ENCODE measurements around the gene MAPK12. TPM values are rescaled to one million over a fixed set of nuclear protein-coding genes. Genes with fewer than 3 reads are reported as not detected.

Gene MAPK12
- total and polyA plus RNA-seq, 2 donors from 2014 or later, result 13.4 to 15.9 TPM

DNA sequence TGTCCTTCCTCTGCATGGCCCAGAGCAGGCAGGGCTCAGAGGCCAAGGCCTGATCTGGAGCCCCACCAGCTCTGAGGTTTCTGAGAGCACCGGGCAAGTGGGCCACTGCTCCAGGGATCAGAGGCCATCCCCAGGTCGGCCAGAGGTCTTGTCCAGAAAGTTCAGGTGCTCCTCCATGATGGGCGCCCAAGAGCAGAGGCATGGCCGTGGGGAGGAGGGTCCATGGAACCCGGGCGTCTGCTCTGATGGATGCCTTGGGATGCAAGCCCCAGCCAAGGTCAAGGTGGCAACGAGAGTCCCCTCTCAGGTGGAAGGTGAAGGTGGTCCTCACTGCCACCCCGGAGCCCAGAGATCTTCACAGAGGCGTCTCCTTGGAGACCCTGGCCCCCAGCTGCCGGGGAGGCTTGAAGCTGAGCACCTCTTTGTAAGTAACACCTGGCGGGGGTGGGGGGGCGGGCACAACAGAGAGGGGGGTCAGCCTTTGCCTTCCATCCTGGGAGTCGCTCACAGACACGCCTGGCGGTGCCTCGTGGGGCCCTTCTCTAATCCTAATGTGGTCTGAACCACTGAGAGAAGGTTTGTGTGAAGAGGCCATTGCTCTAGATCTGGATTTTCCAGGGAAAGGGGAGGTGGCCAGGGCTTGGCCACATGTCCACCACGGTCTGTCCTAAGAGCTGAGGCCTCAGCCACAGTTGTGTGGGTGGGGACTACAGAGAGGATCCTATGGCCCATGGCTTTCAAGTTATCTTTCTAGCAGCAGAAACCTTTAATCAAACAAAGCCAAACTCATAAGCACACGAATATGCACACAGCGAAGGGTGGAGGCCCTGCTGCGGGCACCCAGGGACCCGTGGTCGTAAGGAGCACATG is 8.2 kb downstream of the MAPK12 start:
- H3K9me3 ChIP-seq (ENCODE audit: control insufficient read depth in 2 of 3, insufficient read depth in 1 of 3, low read length in 3 of 3), result no peaks in the 10 kb centered on the region
- TF ChIP-seq, protein P1, sequence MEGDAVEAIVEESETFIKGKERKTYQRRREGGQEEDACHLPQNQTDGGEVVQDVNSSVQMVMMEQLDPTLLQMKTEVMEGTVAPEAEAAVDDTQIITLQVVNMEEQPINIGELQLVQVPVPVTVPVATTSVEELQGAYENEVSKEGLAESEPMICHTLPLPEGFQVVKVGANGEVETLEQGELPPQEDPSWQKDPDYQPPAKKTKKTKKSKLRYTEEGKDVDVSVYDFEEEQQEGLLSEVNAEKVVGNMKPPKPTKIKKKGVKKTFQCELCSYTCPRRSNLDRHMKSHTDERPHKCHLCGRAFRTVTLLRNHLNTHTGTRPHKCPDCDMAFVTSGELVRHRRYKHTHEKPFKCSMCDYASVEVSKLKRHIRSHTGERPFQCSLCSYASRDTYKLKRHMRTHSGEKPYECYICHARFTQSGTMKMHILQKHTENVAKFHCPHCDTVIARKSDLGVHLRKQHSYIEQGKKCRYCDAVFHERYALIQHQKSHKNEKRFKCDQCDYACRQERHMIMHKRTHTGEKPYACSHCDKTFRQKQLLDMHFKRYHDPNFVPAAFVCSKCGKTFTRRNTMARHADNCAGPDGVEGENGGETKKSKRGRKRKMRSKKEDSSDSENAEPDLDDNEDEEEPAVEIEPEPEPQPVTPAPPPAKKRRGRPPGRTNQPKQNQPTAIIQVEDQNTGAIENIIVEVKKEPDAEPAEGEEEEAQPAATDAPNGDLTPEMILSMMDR (IDR thresholded peaks at IDR 0.05; ENCODE audit: borderline replicate concordance, extremely low read depth, insufficient read depth), result no peak
- H3K4me1 ChIP-seq (ENCODE audit: control insufficient read depth in 2 of 3, insufficient read depth in 2 of 3, low read depth in 1 of 3, low read length in 3 of 3), result peaks cover 0 to 16% (median 12%) of the 10 kb centered on the region in 3 donors
- intact Hi-C loops (cut with DNase I), result no loop called here
- H3K36me3 ChIP-seq (ENCODE audit: control insufficient read depth in 2 of 3, insufficient read depth in 3 of 3, low read length in 3 of 3), result no peaks in the 10 kb centered on the region
- no peak overlapping the region for H3K4me3 ChIP-seq (ENCODE audit: low read length in 3 of 3)
- DNase-seq (peak in 2 of 5 donors; percentile 55 to 71), FAIRE-seq (no peak)
- no peak overlapping the region for H3K27ac ChIP-seq (ENCODE audit: low read depth in 2 of 2, low read length in 2 of 2)
- no peak overlapping the region for H3K9ac ChIP-seq (ENCODE audit: low read length in 3 of 3)
- H3K27me3 ChIP-seq (ENCODE audit: control insufficient read depth, insufficient read depth, low read length), result no peaks in the 10 kb centered on the region

DNA sequence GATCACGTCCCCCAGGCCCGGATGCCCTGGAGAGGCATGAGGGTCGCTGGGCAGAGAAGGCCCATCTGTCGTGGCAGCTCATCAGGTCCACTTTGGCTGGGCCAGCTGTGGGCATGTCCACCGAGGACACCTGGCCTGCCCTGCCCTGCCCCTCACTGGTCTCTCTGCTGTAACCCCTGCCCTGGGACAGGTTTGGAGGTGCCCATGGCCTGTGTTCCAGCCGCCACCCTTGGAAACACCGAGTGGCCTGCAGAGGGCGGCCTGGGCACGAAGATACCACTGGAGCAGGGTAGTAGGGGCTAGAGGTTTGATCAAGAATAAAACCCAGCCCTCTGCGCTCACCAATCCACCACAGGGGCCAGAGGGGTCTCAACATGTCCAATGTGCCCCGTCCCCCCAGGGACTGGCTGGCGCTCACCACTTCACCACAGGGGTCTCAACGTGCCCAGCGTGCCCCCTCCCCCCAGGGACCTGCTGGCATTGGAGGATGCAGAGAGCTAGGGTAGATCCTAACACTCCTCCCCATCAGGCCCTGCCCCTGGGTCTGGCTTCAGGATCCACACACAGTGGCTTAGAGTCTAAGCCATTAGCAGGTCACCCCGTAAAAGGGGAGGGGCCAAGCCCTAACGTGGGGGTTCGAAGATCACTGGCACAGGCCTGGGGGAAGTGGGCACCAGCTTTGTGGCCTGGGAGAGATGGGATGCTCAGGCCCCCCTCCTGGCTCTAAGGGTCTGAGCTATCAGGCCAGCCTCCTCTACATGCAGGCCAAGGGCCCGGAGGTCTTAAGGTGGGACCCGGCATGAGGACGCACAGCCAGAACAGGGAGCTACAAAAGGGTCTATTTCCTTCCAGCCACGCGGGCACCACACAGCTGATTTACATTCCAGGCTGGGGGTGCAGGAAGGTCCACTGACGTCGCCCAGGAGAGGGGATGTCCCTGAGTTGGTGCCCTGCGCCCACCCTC is 9.1 kb downstream of the MAPK12 start:
- DNase-seq, result peak; percentile 51 to 93 (median 78)
- no peak overlapping the region for H3K27ac ChIP-seq (ENCODE audit: low read depth in 2 of 2, low read length in 2 of 2)
- intact Hi-C loops (cut with DNase I), result no loop called here
- FAIRE-seq, result no peak
- peaks cover 0 to 4% (median 0%) of the 10 kb centered on the region in 3 donors for H3K36me3 ChIP-seq (ENCODE audit: control insufficient read depth in 2 of 3, insufficient read depth in 3 of 3, low read length in 3 of 3)
- H3K27me3 ChIP-seq (ENCODE audit: control insufficient read depth, insufficient read depth, low read length), result no peaks in the 10 kb centered on the region
- H3K9me3 ChIP-seq (ENCODE audit: control insufficient read depth in 2 of 3, insufficient read depth in 1 of 3, low read length in 3 of 3), result no peaks in the 10 kb centered on the region
- no peak overlapping the region for H3K4me3 ChIP-seq (ENCODE audit: low read length in 3 of 3)
- no peak overlapping the region for H3K9ac ChIP-seq (ENCODE audit: low read length in 3 of 3)
- TF ChIP-seq, protein P1 (IDR thresholded peaks at IDR 0.05; ENCODE audit: borderline replicate concordance, extremely low read depth, insufficient read depth), result peak; percentile 83
- H3K4me1 ChIP-seq (ENCODE audit: control insufficient read depth in 2 of 3, insufficient read depth in 2 of 3, low read depth in 1 of 3, low read length in 3 of 3), result peaks cover 0 to 23% (median 9%) of the 10 kb centered on the region in 3 donors

DNA sequence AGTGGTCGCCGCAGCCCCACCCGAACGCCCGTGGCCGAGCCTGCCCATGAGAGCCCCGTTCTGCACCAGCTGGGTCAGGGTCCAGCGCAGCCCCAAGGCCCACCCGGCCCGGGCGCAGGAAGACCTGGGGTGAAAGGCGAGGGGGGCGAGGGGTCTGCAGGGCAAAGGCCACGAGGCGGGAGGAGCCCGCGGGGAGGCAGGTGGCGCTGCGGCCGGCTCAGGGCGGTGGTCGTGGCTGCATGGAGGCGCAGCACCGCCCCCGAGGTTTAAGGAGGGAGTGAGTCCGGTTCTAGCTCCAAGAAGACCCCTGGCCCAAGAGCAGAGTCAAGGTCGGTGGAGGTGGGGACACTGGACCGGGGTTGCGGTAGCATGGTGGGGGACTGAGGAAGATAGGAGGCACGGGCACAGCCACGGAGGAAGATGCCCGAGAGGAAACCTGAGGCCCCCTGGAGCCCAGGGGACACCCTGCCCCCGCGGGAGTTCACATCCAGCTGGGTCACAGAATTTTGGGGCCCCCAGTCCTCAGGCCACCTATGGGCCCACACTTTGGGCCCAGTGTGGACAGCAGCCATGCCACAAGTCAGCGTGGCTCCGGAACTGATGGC is 9.9 kb downstream of the MAPK12 start:
- TF ChIP-seq, protein P1 (IDR thresholded peaks at IDR 0.05; ENCODE audit: borderline replicate concordance, extremely low read depth, insufficient read depth), result no peak
- DNase-seq (peak in 1 of 5 donors; percentile 82), FAIRE-seq (no peak)
- Histone ChIP-seq H3K4me3 (ENCODE audit: low read length in 3 of 3) (peak overlapping the region in 1 of 3 donors; percentile 72), H3K4me1 (ENCODE audit: control insufficient read depth in 2 of 3, insufficient read depth in 2 of 3, low read depth in 1 of 3, low read length in 3 of 3) (peaks cover 0 to 23% (median 7%) of the 10 kb centered on the region in 3 donors), H3K9me3 (ENCODE audit: control insufficient read depth in 2 of 3, insufficient read depth in 1 of 3, low read length in 3 of 3) (no peaks in the 10 kb centered on the region), H3K27ac (ENCODE audit: low read depth in 2 of 2, low read length in 2 of 2) (no peak overlapping the region), H3K36me3 (ENCODE audit: control insufficient read depth in 2 of 3, insufficient read depth in 3 of 3, low read length in 3 of 3) (peaks cover 0 to 8% (median 0%) of the 10 kb centered on the region in 3 donors), H3K9ac (ENCODE audit: low read length in 3 of 3) (no peak overlapping the region), H3K27me3 (ENCODE audit: control insufficient read depth, insufficient read depth, low read length) (no peaks in the 10 kb centered on the region)
- intact Hi-C loops (cut with DNase I), result no loop called here
